H9 (cell line): ENCODE measurements around the gene HPCAL1. TPM values are rescaled to one million over a fixed set of nuclear protein-coding genes. Genes with fewer than 3 reads are reported as not detected.

Experiments used
- DNase-seq: peaks from one replicate; pipeline ENCODE4 v3.0.0-alpha.2; 2017
- H2AFZ ChIP-seq: one replicate; pipeline ENCODE4 v1.6.1; 2013; ENCODE audit warnings: mild to moderate bottlenecking, low read length, control low read depth, moderate library complexity
- H2AK5ac ChIP-seq: 2 replicates; pipeline ENCODE4 v1.6.1; 2013; ENCODE audit warnings: low read length, control low read depth, mixed read lengths; ENCODE audit not compliant: insufficient read length
- H2BK120ac ChIP-seq: one replicate; pipeline ENCODE4 v1.6.1; 2013; ENCODE audit warnings: low read depth, mild to moderate bottlenecking, low read length, control low read depth, inconsistent platforms; ENCODE audit not compliant: poor library complexity, severe bottlenecking
- H2BK12ac ChIP-seq: 2 replicates; pipeline ENCODE4 v1.6.1; 2013; ENCODE audit warnings: low read length, control low read depth, mixed read lengths, low read depth; ENCODE audit not compliant: insufficient read length
- H2BK15ac ChIP-seq: 2 replicates; pipeline ENCODE4 v1.6.1; 2013; ENCODE audit warnings: low read depth, low read length, control low read depth
- H2BK20ac ChIP-seq: one replicate; pipeline ENCODE4 v1.6.1; 2013; ENCODE audit warnings: low read depth, mild to moderate bottlenecking, low read length, control low read depth, inconsistent platforms; ENCODE audit not compliant: poor library complexity, severe bottlenecking
- H2BK5ac ChIP-seq: 2 replicates; pipeline ENCODE4 v1.6.1; 2013; ENCODE audit warnings: low read length, control low read depth, mixed read lengths; ENCODE audit not compliant: insufficient read length
- H3K14ac ChIP-seq: 2 replicates; pipeline ENCODE4 v1.6.1; 2013; ENCODE audit warnings: low read length, control low read depth; ENCODE audit not compliant: insufficient read depth
- H3K18ac ChIP-seq: 2 replicates; pipeline ENCODE4 v1.6.1; 2013; ENCODE audit warnings: low read depth, mild to moderate bottlenecking, mixed read lengths, low read length, control low read depth; ENCODE audit not compliant: insufficient read length
- H3K23ac ChIP-seq: 2 replicates; pipeline ENCODE4 v1.6.1; 2013; ENCODE audit warnings: low read length, control low read depth, mixed read lengths, low read depth; ENCODE audit not compliant: insufficient read length
- H3K23me2 ChIP-seq: 2 replicates; pipeline ENCODE4 v1.6.1; 2013; ENCODE audit warnings: low read depth, mild to moderate bottlenecking, mixed read lengths, low read length, control low read depth; ENCODE audit not compliant: insufficient read length, poor library complexity, severe bottlenecking
- H3K27ac ChIP-seq: 2 replicates; pipeline ENCODE4 v1.5.1; 2013; ENCODE audit warnings: low read length, control low read depth, mixed read lengths, low read depth; ENCODE audit not compliant: insufficient read length
- H3K27me3 ChIP-seq: 2 replicates; pipeline ENCODE4 v1.6.1; 2013; ENCODE audit warnings: low read length, control low read depth, inconsistent platforms; ENCODE audit not compliant: insufficient read depth
- H3K4ac ChIP-seq: 2 replicates; pipeline ENCODE4 v1.6.1; 2013; ENCODE audit warnings: low read depth, mild to moderate bottlenecking, control low read depth, inconsistent platforms, low read length, moderate library complexity
- H3K4me1 ChIP-seq: 2 replicates; pipeline ENCODE4 v1.6.1; 2013; ENCODE audit warnings: low read length, control low read depth, inconsistent platforms; ENCODE audit not compliant: insufficient read depth
- H3K4me2 ChIP-seq: 2 replicates; pipeline ENCODE4 v1.6.1; 2013; ENCODE audit warnings: low read length, control low read depth, mixed read lengths; ENCODE audit not compliant: insufficient read length, insufficient read depth
- H3K56ac ChIP-seq: 2 replicates; pipeline ENCODE4 v1.6.1; 2013; ENCODE audit warnings: low read depth, mild to moderate bottlenecking, mixed read lengths, low read length, control low read depth; ENCODE audit not compliant: insufficient read length
- H3K79me1 ChIP-seq: 2 replicates; pipeline ENCODE4 v1.6.1; 2013; ENCODE audit warnings: low read depth, mild to moderate bottlenecking, moderate library complexity, low read length, control low read depth, inconsistent platforms; ENCODE audit not compliant: insufficient read depth, poor library complexity, severe bottlenecking
- H3K79me2 ChIP-seq: 2 replicates; pipeline ENCODE4 v1.6.1; 2013; ENCODE audit warnings: low read length, control low read depth, inconsistent platforms; ENCODE audit not compliant: insufficient read depth
- H3K9ac ChIP-seq: 2 replicates; pipeline ENCODE4 v1.6.1; 2013; ENCODE audit warnings: low read length, control low read depth, mixed read lengths; ENCODE audit not compliant: insufficient read length; ENCODE audit errors: extremely low read depth
- H3K9me3 ChIP-seq: one replicate; pipeline ENCODE4 v1.6.1; 2013; ENCODE audit warnings: low read depth, low read length, inconsistent platforms; ENCODE audit not compliant: control insufficient read depth
- H3T11ph ChIP-seq: one replicate; pipeline ENCODE4 v1.6.1; 2013; ENCODE audit warnings: mild to moderate bottlenecking, low read length, control low read depth, inconsistent platforms
- H4K20me1 ChIP-seq: one replicate; pipeline ENCODE4 v1.6.1; 2013; ENCODE audit not compliant: control insufficient read depth, insufficient read length, insufficient read depth
- H4K5ac ChIP-seq: 2 replicates; pipeline ENCODE4 v1.6.1; 2013; ENCODE audit warnings: low read depth, mild to moderate bottlenecking, mixed read lengths, low read length, control low read depth; ENCODE audit not compliant: insufficient read length
- H4K8ac ChIP-seq: replicated peaks from 2 replicates; pipeline ENCODE4 v1.6.1; 2013; ENCODE audit warnings: low read length, control low read depth, mixed read lengths, low read depth; ENCODE audit not compliant: insufficient read length
- H4K91ac ChIP-seq: 2 replicates; pipeline ENCODE4 v1.6.1; 2013; ENCODE audit warnings: low read depth, mild to moderate bottlenecking, moderate library complexity, mixed read lengths, low read length, control low read depth; ENCODE audit not compliant: insufficient read length
- H3K27ac Mint-ChIP-seq, 3 experiments: 2 replicates in 2 of 3; 3 replicates in 1 of 3; pipeline ENCODE4 v1.8.0; 2020 to 2021; ENCODE audit warnings: mixed read lengths in 3 of 3, mild to moderate bottlenecking in 1 of 3, moderate library complexity in 1 of 3
- H3K27me3 Mint-ChIP-seq: 2 replicates; pipeline ENCODE4 v1.8.0; 2021; ENCODE audit warnings: low read depth, mild to moderate bottlenecking, moderate library complexity, mixed read lengths
- H3K36me3 Mint-ChIP-seq, 3 experiments: 2 replicates in 2 of 3; 3 replicates in 1 of 3; pipeline ENCODE4 v1.8.0; 2020 to 2021; ENCODE audit warnings: low read depth in 3 of 3, mixed read lengths in 3 of 3; ENCODE audit not compliant: insufficient read depth in 1 of 3
- H3K4me1 Mint-ChIP-seq, 2 experiments: 2 replicates each; pipeline ENCODE4 v1.8.0; 2020; ENCODE audit warnings: mixed read lengths in 2 of 2
- H3K4me3 Mint-ChIP-seq, 2 experiments: 2 replicates in 1 of 2; 3 replicates in 1 of 2; pipeline ENCODE4 v1.8.0; 2020 to 2021; ENCODE audit warnings: mild to moderate bottlenecking in 2 of 2, mixed read lengths in 2 of 2, moderate library complexity in 1 of 2
- H3K9me3 Mint-ChIP-seq, 2 experiments: 2 replicates in 1 of 2; 3 replicates in 1 of 2; pipeline ENCODE4 v1.8.0; 2020; ENCODE audit warnings: mild to moderate bottlenecking in 2 of 2, mixed read lengths in 2 of 2, moderate library complexity in 1 of 2
- CTCF ChIP-seq: fragments of 200-600 bp; sonication (generic); conservative IDR thresholded peaks from 3 replicates; pipeline ENCODE4 v1.8.0; 2021; ENCODE audit warnings: antibody characterized with exemption, mild to moderate bottlenecking
- WGBS: extraction: QIAGEN DNeasy Blood & Tissue Kit; methylation state at CpG from one replicate; pipeline ENCODE4 v1.1.7; 2013; ENCODE audit warnings: missing lambda C conversion rate, low lambda C conversion rate, mixed read lengths; ENCODE audit not compliant: insufficient read length; ENCODE audit errors: extremely low coverage; 5-methylcytosine and 5-hydroxymethylcytosine counted together
- total RNA-seq: library from RNA; stranded (reverse); gene quantifications from 2 replicates; pipeline ENCODE4 v1.2.1, GENCODE V29; 2021

The HPCAL1 gene
- total RNA-seq, 1 experiment from 2014 or later: 4.7 TPM

- Histone ChIP-seq H4K8ac (no peak overlapping the region), H3K4ac (no peak overlapping the region), H3K9me3 (no peaks in the 10 kb centered on the region), H3K79me1 (no peaks in the 10 kb centered on the region), H3K56ac (no peak overlapping the region), H3K18ac (no peak overlapping the region), H3K23me2 (no peaks in the 10 kb centered on the region), H2BK12ac (no peak overlapping the region), H3T11ph (no peak overlapping the region), H2AFZ (no peak overlapping the region), H3K27ac (no peak overlapping the region), H3K27me3 (no peaks in the 10 kb centered on the region), H2BK20ac (no peak overlapping the region), H3K14ac (no peak overlapping the region), H2AK5ac (no peak overlapping the region), H2BK5ac (no peak overlapping the region), H3K4me1 (no peaks in the 10 kb centered on the region), H4K91ac (no peak overlapping the region), H2BK120ac (no peak overlapping the region), H4K20me1 (peaks cover 2% of the 10 kb centered on the region), H3K79me2 (no peaks in the 10 kb centered on the region), H4K5ac (no peak overlapping the region), H3K4me2 (no peak overlapping the region), H2BK15ac (no peak overlapping the region), H3K23ac (no peak overlapping the region), H3K9ac (no peak overlapping the region)
- 0 out of 3 replicates have a peak, but pooled peaks have one; percentile 7 for TF ChIP-seq CTCF
- H3K9me3 Mint-ChIP-seq: no peaks in the 10 kb centered on the region
- no peak overlapping the region for H3K4me3 Mint-ChIP-seq
- H3K4me1 Mint-ChIP-seq: 0 out of 4 replicates have a peak, but pooled peaks cover 0 to 3% of the 10 kb centered on the region in 2 experiments
- no peak overlapping the region; a peak in 1 of 7 replicates for H3K27ac Mint-ChIP-seq
- peaks cover 2% of the 10 kb centered on the region; the same call in 1 of the 2 replicates for H3K27me3 Mint-ChIP-seq
- DNase-seq: no peak
- no CpG with 5 or more reads among the region's 17 CpGs for WGBS
- H3K36me3 Mint-ChIP-seq: no peaks in the 10 kb centered on the region
Observed at GRCh38 chr2:10460366-10460796, 157.7 kb downstream of the HPCAL1 start.
